Astrocyte (in vitro differentiated cells and primary cell): ENCODE data around the gene SPSB1. TPM values are rescaled to one million over a fixed set of nuclear protein-coding genes. Genes with fewer than 3 reads are reported as not detected.

ENCODE experiments used
- DNase-seq: peaks from one replicate; pipeline ENCODE4 v3.0.0-alpha.2; 2010; ENCODE audit warnings: low read depth
- FAIRE-seq: peaks from 2 replicates; lab custom pipeline; 2011; peaks lifted over from hg19 to GRCh38; lab: Jason Lieb, UNC
- H2AFZ ChIP-seq: 2 replicates; pipeline ENCODE4 v1.6.0; 2012; ENCODE audit warnings: low read depth, low read length, inconsistent platforms
- H3K27ac ChIP-seq: 2 replicates; pipeline ENCODE4 v1.5.1; 2011; ENCODE audit warnings: low read depth, low read length, inconsistent platforms
- H3K27me3 ChIP-seq: 2 replicates; pipeline ENCODE4 v1.6.0; 2011; ENCODE audit warnings: low read length, inconsistent platforms; ENCODE audit not compliant: insufficient read depth
- H3K36me3 ChIP-seq: 2 replicates; pipeline ENCODE4 v1.5.1; 2011; ENCODE audit warnings: low read length, inconsistent platforms; ENCODE audit not compliant: insufficient read depth
- H3K4me1 ChIP-seq: 2 replicates; pipeline ENCODE4 v1.5.1; 2011; ENCODE audit warnings: low read length, inconsistent platforms; ENCODE audit not compliant: insufficient read depth
- H3K4me2 ChIP-seq: 2 replicates; pipeline ENCODE4 v1.6.0; 2012; ENCODE audit warnings: low read length, inconsistent platforms
- H3K4me3 ChIP-seq: 2 replicates; pipeline ENCODE4 v1.5.1; 2011; ENCODE audit warnings: low read depth, mild to moderate bottlenecking, low read length, inconsistent platforms; ENCODE audit not compliant: insufficient read depth
- H3K79me2 ChIP-seq: 2 replicates; pipeline ENCODE4 v1.6.0; 2012; ENCODE audit warnings: mild to moderate bottlenecking, low read length, inconsistent platforms; ENCODE audit not compliant: insufficient read depth
- H3K9ac ChIP-seq: 2 replicates; pipeline ENCODE4 v1.6.0; 2012; ENCODE audit warnings: mild to moderate bottlenecking, low read length, inconsistent platforms
- H3K9me3 ChIP-seq: 2 replicates; pipeline ENCODE4 v1.5.1; 2012; ENCODE audit warnings: low read depth, mild to moderate bottlenecking, low read length, inconsistent platforms; ENCODE audit not compliant: insufficient read depth
- H4K20me1 ChIP-seq: 2 replicates; pipeline ENCODE4 v1.6.0; 2012; ENCODE audit warnings: low read length, inconsistent platforms; ENCODE audit not compliant: insufficient read depth
- H3K27ac Mint-ChIP-seq: one replicate; pipeline ENCODE4 v1.8.0; 2021; ENCODE audit warnings: mild to moderate bottlenecking, mixed read lengths; ENCODE audit not compliant: unreplicated experiment
- H3K27me3 Mint-ChIP-seq: one replicate; pipeline ENCODE4 v1.8.0; 2021; ENCODE audit warnings: low read depth, mixed read lengths; ENCODE audit not compliant: unreplicated experiment
- H3K36me3 Mint-ChIP-seq: one replicate; pipeline ENCODE4 v1.8.0; 2021; ENCODE audit warnings: low read depth, mixed read lengths; ENCODE audit not compliant: unreplicated experiment
- H3K4me1 Mint-ChIP-seq: one replicate; pipeline ENCODE4 v1.8.0; 2021; ENCODE audit warnings: low read depth, mixed read lengths; ENCODE audit not compliant: unreplicated experiment
- H3K4me3 Mint-ChIP-seq: one replicate; pipeline ENCODE4 v1.8.0; 2021; ENCODE audit warnings: mild to moderate bottlenecking, moderate library complexity, mixed read lengths; ENCODE audit not compliant: unreplicated experiment
- H3K9me3 Mint-ChIP-seq: one replicate; pipeline ENCODE4 v1.8.0; 2021; ENCODE audit warnings: mild to moderate bottlenecking, mixed read lengths; ENCODE audit not compliant: unreplicated experiment
- EZH2 ChIP-seq: IDR thresholded peaks from 2 replicates; pipeline ENCODE4 v1.6.1; 2012; ENCODE audit warnings: mild to moderate bottlenecking, low read length, inconsistent platforms; ENCODE audit not compliant: insufficient read depth
- total RNA-seq: library from RNA; stranded (reverse); gene quantifications from 2 replicates; pipeline ENCODE4 v1.2.1, GENCODE V29; 2021
- TF ChIP-seq, protein P1 (sequence below): IDR thresholded peaks from 2 replicates; pipeline ENCODE4 v1.5.1; 2011; ENCODE audit warnings: low read depth, mild to moderate bottlenecking, inconsistent platforms, low read length, moderate library complexity; ENCODE audit not compliant: insufficient read depth

Gene SPSB1
- total RNA-seq, 1 donor from 2014 or later: 53.5 TPM

DNA sequence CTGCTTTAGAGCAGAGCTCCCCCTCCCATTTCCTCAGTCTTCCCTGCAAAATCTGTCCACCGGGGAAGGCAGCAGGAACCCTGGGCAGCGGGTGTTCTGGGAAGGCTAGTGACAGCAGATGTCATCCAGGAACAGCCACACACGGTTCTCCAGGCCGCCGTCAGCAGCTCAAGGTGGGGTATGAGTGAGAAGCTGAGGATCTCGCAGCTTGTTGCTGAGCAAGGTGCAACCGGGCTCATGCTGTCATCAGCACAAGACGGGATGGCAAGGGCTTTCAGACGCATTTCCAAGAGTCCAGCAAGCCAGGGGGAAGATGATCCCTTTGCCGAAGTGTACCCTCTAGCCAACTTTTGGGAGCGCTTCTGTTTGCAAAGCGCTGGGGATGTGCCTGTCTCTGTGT is 23.0 kb upstream of the SPSB1 start:
- no peak overlapping the region for H3K9ac ChIP-seq
- no peak overlapping the region for H2AFZ ChIP-seq
- no peak overlapping the region for H3K4me3 ChIP-seq
- peaks cover 7% of the 10 kb centered on the region for H3K36me3 Mint-ChIP-seq
- peaks cover 22% of the 10 kb centered on the region for H3K4me1 Mint-ChIP-seq
- no peaks in the 10 kb centered on the region for H3K79me2 ChIP-seq
- FAIRE-seq: no peak
- no peaks in the 10 kb centered on the region for H3K9me3 ChIP-seq
- peaks cover 4% of the 10 kb centered on the region for H3K4me1 ChIP-seq
- no peak overlapping the region for H3K4me2 ChIP-seq
- H3K27me3 Mint-ChIP-seq: peaks cover 10% of the 10 kb centered on the region
- peaks cover 3% of the 10 kb centered on the region for H3K36me3 ChIP-seq
- no peak for DNase-seq
- peak overlapping the region; percentile 58 for H3K27ac Mint-ChIP-seq
- H3K4me3 Mint-ChIP-seq: no peak overlapping the region
- no peak overlapping the region for H3K27ac ChIP-seq
- no peaks in the 10 kb centered on the region for H3K27me3 ChIP-seq
- peaks cover 8% of the 10 kb centered on the region for H4K20me1 ChIP-seq
- no peaks in the 10 kb centered on the region for H3K9me3 Mint-ChIP-seq
- TF ChIP-seq, protein P1, sequence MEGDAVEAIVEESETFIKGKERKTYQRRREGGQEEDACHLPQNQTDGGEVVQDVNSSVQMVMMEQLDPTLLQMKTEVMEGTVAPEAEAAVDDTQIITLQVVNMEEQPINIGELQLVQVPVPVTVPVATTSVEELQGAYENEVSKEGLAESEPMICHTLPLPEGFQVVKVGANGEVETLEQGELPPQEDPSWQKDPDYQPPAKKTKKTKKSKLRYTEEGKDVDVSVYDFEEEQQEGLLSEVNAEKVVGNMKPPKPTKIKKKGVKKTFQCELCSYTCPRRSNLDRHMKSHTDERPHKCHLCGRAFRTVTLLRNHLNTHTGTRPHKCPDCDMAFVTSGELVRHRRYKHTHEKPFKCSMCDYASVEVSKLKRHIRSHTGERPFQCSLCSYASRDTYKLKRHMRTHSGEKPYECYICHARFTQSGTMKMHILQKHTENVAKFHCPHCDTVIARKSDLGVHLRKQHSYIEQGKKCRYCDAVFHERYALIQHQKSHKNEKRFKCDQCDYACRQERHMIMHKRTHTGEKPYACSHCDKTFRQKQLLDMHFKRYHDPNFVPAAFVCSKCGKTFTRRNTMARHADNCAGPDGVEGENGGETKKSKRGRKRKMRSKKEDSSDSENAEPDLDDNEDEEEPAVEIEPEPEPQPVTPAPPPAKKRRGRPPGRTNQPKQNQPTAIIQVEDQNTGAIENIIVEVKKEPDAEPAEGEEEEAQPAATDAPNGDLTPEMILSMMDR: no peak
- TF ChIP-seq EZH2: no peak

GRCh38 chr1:9270290-9270883 is 22.3 kb upstream of the SPSB1 start:
- no peak for FAIRE-seq
- H2AFZ ChIP-seq: no peak overlapping the region
- H4K20me1 ChIP-seq: peaks cover 8% of the 10 kb centered on the region
- peak overlapping the region; percentile 57 for H3K4me3 Mint-ChIP-seq
- H3K27me3 Mint-ChIP-seq: peaks cover 5% of the 10 kb centered on the region
- no peaks in the 10 kb centered on the region for H3K27me3 ChIP-seq
- H3K27ac ChIP-seq: no peak overlapping the region
- no peak overlapping the region for H3K27ac Mint-ChIP-seq
- no peak overlapping the region for H3K9ac ChIP-seq
- peaks cover 10% of the 10 kb centered on the region for H3K4me1 ChIP-seq
- peaks cover under 1% of the 10 kb centered on the region for H3K36me3 Mint-ChIP-seq
- no peak for TF ChIP-seq EZH2
- TF ChIP-seq, protein P1: no peak
- no peak overlapping the region for H3K4me2 ChIP-seq
- no peaks in the 10 kb centered on the region for H3K79me2 ChIP-seq
- H3K4me3 ChIP-seq: no peak overlapping the region
- H3K4me1 Mint-ChIP-seq: peaks cover 27% of the 10 kb centered on the region
- H3K36me3 ChIP-seq: peaks cover 3% of the 10 kb centered on the region
- no peaks in the 10 kb centered on the region for H3K9me3 Mint-ChIP-seq
- no peaks in the 10 kb centered on the region for H3K9me3 ChIP-seq
- DNase-seq: no peak

- peaks cover 7% of the 10 kb centered on the region for H4K20me1 ChIP-seq
- no peaks in the 10 kb centered on the region for H3K9me3 ChIP-seq
- H3K4me2 ChIP-seq: no peak overlapping the region
- Mint-ChIP-seq H3K9me3 (no peaks in the 10 kb centered on the region), H3K36me3 (no peaks in the 10 kb centered on the region), H3K4me1 (peaks cover 33% of the 10 kb centered on the region), H3K27ac (peak overlapping the region; percentile 79), H3K27me3 (peaks cover 5% of the 10 kb centered on the region), H3K4me3 (no peak overlapping the region)
- no peak overlapping the region for H3K27ac ChIP-seq
- H2AFZ ChIP-seq: no peak overlapping the region
- no peaks in the 10 kb centered on the region for H3K27me3 ChIP-seq
- DNase-seq (no peak), FAIRE-seq (no peak)
- H3K9ac ChIP-seq: no peak overlapping the region
- peaks cover 3% of the 10 kb centered on the region for H3K36me3 ChIP-seq
- H3K79me2 ChIP-seq: no peaks in the 10 kb centered on the region
- H3K4me1 ChIP-seq: peaks cover 16% of the 10 kb centered on the region
- no peak overlapping the region for H3K4me3 ChIP-seq
- no peak for TF ChIP-seq EZH2
- TF ChIP-seq, protein P1: no peak
These were observed 21.4 kb upstream of the SPSB1 start for GRCh38 chr1:9271283-9271682.
